Vagina (tissue), 2 donors: Measurements from ENCODE around the gene PARD3. TPM values are rescaled to one million over a fixed set of nuclear protein-coding genes. Genes with fewer than 3 reads are reported as not detected.
"Not testable (repeated sequence)": the region's sequence is repeated elsewhere in the genome, so short reads cannot be mapped to it uniquely, and the experiment has no call there.

Experiments
- DNase-seq, 2 donors: peaks; one replicate each; pipeline ENCODE4 v3.0.0-alpha.2; 2017; ENCODE audit errors: extremely low spot score in 2 of 2
- H3K27ac ChIP-seq: fragments of 200-600 bp; sonication (generic); one replicate; pipeline ENCODE4 v1.5.1; 2019
- H3K27me3 ChIP-seq: fragments of 200-600 bp; sonication (generic); one replicate; pipeline ENCODE4 v1.5.1; 2019
- H3K36me3 ChIP-seq, 2 donors: fragments of 200-600 bp; sonication (generic); one replicate each; pipeline ENCODE4 v1.5.1; 2017 to 2019
- H3K4me1 ChIP-seq: fragments of 200-600 bp; sonication (generic); one replicate; pipeline ENCODE4 v1.5.1; 2019
- H3K4me3 ChIP-seq, 2 donors: fragments of 200-600 bp; sonication (generic); 1 replicate in 1 of 2; 2 replicates in 1 of 2; pipeline ENCODE4 v1.5.1; 2016 to 2019
- H3K9me3 ChIP-seq: fragments of 200-600 bp; sonication (generic); one replicate; pipeline ENCODE4 v1.5.1; 2019
- CTCF ChIP-seq, 3 experiments: fragments of 450-650 bp in 2 of 3; fragments of 200-600 bp in 1 of 3; sonication (generic) in 1 of 3; IDR thresholded peaks; one replicate each; pipeline ENCODE4 v1.5.1; 2017 to 2019; ENCODE audit warnings: antibody characterized with exemption in 3 of 3, mild to moderate bottlenecking in 2 of 3, moderate library complexity in 2 of 3
- POLR2A ChIP-seq, 2 donors: fragments of 450-650 bp; IDR thresholded peaks; one replicate each; pipeline ENCODE4 v1.6.1; 2017; ENCODE audit warnings: antibody characterized with exemption in 2 of 2, mild to moderate bottlenecking in 2 of 2, moderate library complexity in 2 of 2
- POLR2AphosphoS5 ChIP-seq, 2 donors: sonication (generic); formaldehyde crosslinking; IDR thresholded peaks; one replicate each; pipeline ENCODE4 v1.9.0; 2017; ENCODE audit warnings: antibody characterized with exemption in 2 of 2, mild to moderate bottlenecking in 2 of 2, low read depth in 1 of 2; ENCODE audit not compliant: insufficient read depth in 1 of 2
- intact Hi-C: fragments of 100-400 bp; cut with DNase I; formaldehyde crosslinking; loops from one replicate; pipeline ENCODE4 v1.15.1; 2023
- total RNA-seq: library from RNA; depleted of rRNA; stranded (reverse); fragments of >200 nt; gene quantifications from one replicate; pipeline ENCODE4 v1.2.3, GENCODE V29; 2016

The PARD3 gene
- total RNA-seq, 1 donor from 2014 or later, result 95.5 TPM

DNA sequence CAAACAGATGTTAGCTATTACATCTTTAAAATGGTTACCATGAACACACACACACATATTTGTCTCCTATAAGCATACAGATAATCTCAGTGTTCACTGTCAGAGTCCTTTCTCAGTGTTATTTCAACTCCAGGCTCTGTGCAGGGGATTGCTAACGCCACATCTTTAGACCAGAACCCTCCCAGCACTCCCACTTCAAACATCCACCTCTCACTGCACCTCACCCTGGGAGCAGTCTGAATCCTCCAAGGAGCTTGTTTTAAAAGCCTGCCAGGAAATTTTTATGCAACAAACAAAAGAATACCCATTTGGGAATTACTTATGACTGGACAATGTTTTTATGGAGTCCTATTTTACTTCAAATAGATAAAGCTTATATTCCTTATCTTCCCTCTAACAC, 107.4 kb downstream of the PARD3 start:
- intact Hi-C loops, result no loop called here
- peaks cover 71% of the 10 kb centered on the region for H3K4me1 ChIP-seq
- no peak for DNase-seq
- no peak overlapping the region for H3K27ac ChIP-seq
- no peaks in the 10 kb centered on the region for H3K36me3 ChIP-seq
- TF ChIP-seq POLR2A (IDR thresholded peaks at IDR 0.05) (no peak), CTCF (IDR thresholded peaks at IDR 0.05) (no peak), POLR2AphosphoS5 (IDR thresholded peaks at IDR 0.05; ENCODE audit: insufficient read depth in 1 of 2, low read depth in 1 of 2) (no peak)
- no peaks in the 10 kb centered on the region for H3K27me3 ChIP-seq
- H3K4me3 ChIP-seq, result no peak overlapping the region
- no peaks in the 10 kb centered on the region for H3K9me3 ChIP-seq

- not testable (repeated sequence) for H3K36me3 ChIP-seq
Measured at GRCh38 chr10:34706992-34707391, 108.1 kb downstream of the PARD3 start.

GRCh38 chr10:34706147-34706546, 108.9 kb downstream of the PARD3 start:
- Histone ChIP-seq H3K27me3 (no peaks in the 10 kb centered on the region), H3K4me1 (peaks cover 70% of the 10 kb centered on the region), H3K36me3 (no peaks in the 10 kb centered on the region), H3K27ac (no peak overlapping the region), H3K4me3 (no peak overlapping the region), H3K9me3 (no peaks in the 10 kb centered on the region)
- peak in 1 of 2 donors; percentile 65 for DNase-seq
- intact Hi-C loops, result no loop called here
- TF ChIP-seq CTCF (IDR thresholded peaks at IDR 0.05), result no peak
- no peak for TF ChIP-seq POLR2AphosphoS5 (IDR thresholded peaks at IDR 0.05; ENCODE audit: insufficient read depth in 1 of 2, low read depth in 1 of 2)
- no peak for TF ChIP-seq POLR2A (IDR thresholded peaks at IDR 0.05)

More at GRCh38 chr10:34706992-34707391, 108.1 kb downstream of the PARD3 start:
- DNase-seq, result peak in 1 of 2 donors; percentile 1
- H3K4me3 ChIP-seq, H3K9me3 ChIP-seq, H3K27me3 ChIP-seq, intact Hi-C loops, H3K27ac ChIP-seq: not testable (repeated sequence)
- peaks cover 70% of the 10 kb centered on the region for H3K4me1 ChIP-seq

- H3K36me3 ChIP-seq, result no peaks in the 10 kb centered on the region
- intact Hi-C loops, result no loop called here
- H3K4me1 ChIP-seq, result peaks cover 67% of the 10 kb centered on the region
- peak in 1 of 2 donors; percentile 34 for DNase-seq
- H3K27me3 ChIP-seq, result no peaks in the 10 kb centered on the region
- H3K27ac ChIP-seq, result no peak overlapping the region
- H3K9me3 ChIP-seq, result no peaks in the 10 kb centered on the region
- TF ChIP-seq CTCF (IDR thresholded peaks at IDR 0.05) (no peak), POLR2AphosphoS5 (IDR thresholded peaks at IDR 0.05; ENCODE audit: insufficient read depth in 1 of 2, low read depth in 1 of 2) (no peak), POLR2A (IDR thresholded peaks at IDR 0.05) (no peak)
- H3K4me3 ChIP-seq, result no peak overlapping the region
Measured at GRCh38 chr10:34705563-34705962, 109.5 kb downstream of the PARD3 start.

DNA sequence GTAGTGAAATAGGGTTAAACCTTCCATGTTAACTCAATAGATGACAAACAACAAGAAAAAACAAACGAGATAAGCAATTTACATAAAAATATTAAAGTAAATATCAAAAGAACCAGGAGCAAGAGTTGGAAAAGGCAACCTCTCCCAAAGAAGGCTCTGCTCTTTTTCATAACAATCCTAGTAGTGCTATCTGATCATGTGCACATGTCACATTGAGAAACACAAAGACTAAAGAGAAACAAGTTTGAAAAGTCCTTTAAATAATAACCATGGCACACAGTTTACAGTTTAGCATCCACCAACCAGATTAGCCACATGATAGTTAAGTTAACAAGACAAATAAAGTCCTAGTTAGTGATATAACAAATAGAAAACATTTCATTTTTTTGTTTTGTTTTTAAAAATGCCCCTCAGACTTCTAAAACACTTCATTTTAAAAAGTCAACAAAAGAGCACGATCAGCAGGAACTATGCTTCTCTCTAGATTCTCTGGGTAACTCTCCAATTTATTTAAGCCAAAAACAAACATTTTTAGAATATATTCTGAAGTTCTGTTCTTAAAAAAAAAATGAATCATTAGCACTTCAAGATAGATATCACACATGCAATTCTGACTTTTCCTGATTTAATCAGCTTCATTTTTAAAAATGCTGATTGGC, 110.4 kb downstream of the PARD3 start:
- H3K4me1 ChIP-seq, result peaks cover 67% of the 10 kb centered on the region
- H3K27me3 ChIP-seq, result no peaks in the 10 kb centered on the region
- peak overlapping the region; percentile 42 for H3K27ac ChIP-seq
- no peaks in the 10 kb centered on the region for H3K36me3 ChIP-seq
- TF ChIP-seq POLR2AphosphoS5 (IDR thresholded peaks at IDR 0.05; ENCODE audit: insufficient read depth in 1 of 2, low read depth in 1 of 2), result peak in 1 of 2 donors; percentile 32
- no peak for TF ChIP-seq CTCF (IDR thresholded peaks at IDR 0.05)
- no peak for TF ChIP-seq POLR2A (IDR thresholded peaks at IDR 0.05)
- intact Hi-C loops, result no loop called here
- H3K9me3 ChIP-seq, result no peaks in the 10 kb centered on the region
- H3K4me3 ChIP-seq, result no peak overlapping the region
- DNase-seq, result no peak
